Measurements from ENCODE around the gene MYT1.

MYT1 gene

GRCh38 chr20:64206614-64207013 lies 42.4 kb downstream of the MYT1 start:
- Histone ChIP-seq H3K9ac (ENCODE audit: low read length) (no peak overlapping the region), H3K4me2 (ENCODE audit: low read length) (no peak overlapping the region), H3K4me3 (ENCODE audit: low read depth, low read length, poor library complexity, severe bottlenecking) (no peak overlapping the region), H3K27me3 (ENCODE audit: insufficient read depth, low read length) (peaks cover 5% of the 10 kb centered on the region; the same call in 1 of the 2 replicates), H3F3A (ENCODE audit: insufficient read depth, low read length) (no peaks in the 10 kb centered on the region), H3K79me2 (ENCODE audit: insufficient read depth, low read length) (no peaks in the 10 kb centered on the region), H4K20me1 (ENCODE audit: insufficient read depth, low read length) (no peaks in the 10 kb centered on the region), H3K27ac (ENCODE audit: low read depth, low read length, poor library complexity, severe bottlenecking) (no peak overlapping the region), H3K4me1 (ENCODE audit: insufficient read depth, low read length, severe bottlenecking) (peaks cover 5% of the 10 kb centered on the region), H3K9me2 (ENCODE audit: low read depth, low read length) (no peaks in the 10 kb centered on the region), H2AFZ (ENCODE audit: low read length) (no peak overlapping the region), H3K9me3 (ENCODE audit: low read length) (no peaks in the 10 kb centered on the region), H3K36me3 (ENCODE audit: insufficient read depth, low read length) (no peaks in the 10 kb centered on the region)
- TF ChIP-seq EZH2 (IDR thresholded peaks at IDR 0.05; ENCODE audit: borderline replicate concordance, low read length), result no peak
- TF ChIP-seq, protein P1, sequence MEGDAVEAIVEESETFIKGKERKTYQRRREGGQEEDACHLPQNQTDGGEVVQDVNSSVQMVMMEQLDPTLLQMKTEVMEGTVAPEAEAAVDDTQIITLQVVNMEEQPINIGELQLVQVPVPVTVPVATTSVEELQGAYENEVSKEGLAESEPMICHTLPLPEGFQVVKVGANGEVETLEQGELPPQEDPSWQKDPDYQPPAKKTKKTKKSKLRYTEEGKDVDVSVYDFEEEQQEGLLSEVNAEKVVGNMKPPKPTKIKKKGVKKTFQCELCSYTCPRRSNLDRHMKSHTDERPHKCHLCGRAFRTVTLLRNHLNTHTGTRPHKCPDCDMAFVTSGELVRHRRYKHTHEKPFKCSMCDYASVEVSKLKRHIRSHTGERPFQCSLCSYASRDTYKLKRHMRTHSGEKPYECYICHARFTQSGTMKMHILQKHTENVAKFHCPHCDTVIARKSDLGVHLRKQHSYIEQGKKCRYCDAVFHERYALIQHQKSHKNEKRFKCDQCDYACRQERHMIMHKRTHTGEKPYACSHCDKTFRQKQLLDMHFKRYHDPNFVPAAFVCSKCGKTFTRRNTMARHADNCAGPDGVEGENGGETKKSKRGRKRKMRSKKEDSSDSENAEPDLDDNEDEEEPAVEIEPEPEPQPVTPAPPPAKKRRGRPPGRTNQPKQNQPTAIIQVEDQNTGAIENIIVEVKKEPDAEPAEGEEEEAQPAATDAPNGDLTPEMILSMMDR (IDR thresholded peaks at IDR 0.05; ENCODE audit: low read length), result no peak

GRCh38 chr20:64207641-64208590 lies 43.7 kb downstream of the MYT1 start:
- TF ChIP-seq, protein P1 (IDR thresholded peaks at IDR 0.05; ENCODE audit: low read length), result no peak
- no peak for TF ChIP-seq EZH2 (IDR thresholded peaks at IDR 0.05; ENCODE audit: borderline replicate concordance, low read length)
- peaks cover 5% of the 10 kb centered on the region; the same call in 1 of the 2 replicates for H3K27me3 ChIP-seq (ENCODE audit: insufficient read depth, low read length)
- peak overlapping the region; percentile 43 for H3K4me2 ChIP-seq (ENCODE audit: low read length)

GRCh38 chr20:64209148-64209547 lies 44.9 kb downstream of the MYT1 start:
- H3K9ac ChIP-seq (ENCODE audit: low read length), result no peak overlapping the region
- H3K36me3 ChIP-seq (ENCODE audit: insufficient read depth, low read length), result no peaks in the 10 kb centered on the region
- peak overlapping the region; percentile 43; the same call in 1 of the 2 replicates for H3K4me2 ChIP-seq (ENCODE audit: low read length)
- TF ChIP-seq EZH2 (IDR thresholded peaks at IDR 0.05; ENCODE audit: borderline replicate concordance, low read length), result no peak
- TF ChIP-seq, protein P1 (IDR thresholded peaks at IDR 0.05; ENCODE audit: low read length), result no peak
- H3K27ac ChIP-seq (ENCODE audit: low read depth, low read length, poor library complexity, severe bottlenecking), result no peak overlapping the region
- no peaks in the 10 kb centered on the region for H3K79me2 ChIP-seq (ENCODE audit: insufficient read depth, low read length)
- no peaks in the 10 kb centered on the region for H3K9me3 ChIP-seq (ENCODE audit: low read length)
- peaks cover 8% of the 10 kb centered on the region for H3K4me1 ChIP-seq (ENCODE audit: insufficient read depth, low read length, severe bottlenecking)
- H2AFZ ChIP-seq (ENCODE audit: low read length), result no peak overlapping the region
- no peaks in the 10 kb centered on the region; the same call in 1 of the 2 replicates for H3K27me3 ChIP-seq (ENCODE audit: insufficient read depth, low read length)
- H3K9me2 ChIP-seq (ENCODE audit: low read depth, low read length), result no peaks in the 10 kb centered on the region
- H3F3A ChIP-seq (ENCODE audit: insufficient read depth, low read length), result no peaks in the 10 kb centered on the region
- peak overlapping the region; percentile 58 for H3K4me3 ChIP-seq (ENCODE audit: low read depth, low read length, poor library complexity, severe bottlenecking)
- H4K20me1 ChIP-seq (ENCODE audit: insufficient read depth, low read length), result no peaks in the 10 kb centered on the region

More at GRCh38 chr20:64207641-64208590, 43.7 kb downstream of the MYT1 start:
- Histone ChIP-seq H3K9me2 (ENCODE audit: low read depth, low read length) (no peaks in the 10 kb centered on the region), H3K79me2 (ENCODE audit: insufficient read depth, low read length) (no peaks in the 10 kb centered on the region), H2AFZ (ENCODE audit: low read length) (no peak overlapping the region), H3K9ac (ENCODE audit: low read length) (peak overlapping the region; percentile 11; the same call in 1 of the 2 replicates), H3K36me3 (ENCODE audit: insufficient read depth, low read length) (no peaks in the 10 kb centered on the region), H3K4me3 (ENCODE audit: low read depth, low read length, poor library complexity, severe bottlenecking) (peak overlapping the region; percentile 58), H3K9me3 (ENCODE audit: low read length) (no peaks in the 10 kb centered on the region), H4K20me1 (ENCODE audit: insufficient read depth, low read length) (no peaks in the 10 kb centered on the region), H3K27ac (ENCODE audit: low read depth, low read length, poor library complexity, severe bottlenecking) (no peak overlapping the region), H3K4me1 (ENCODE audit: insufficient read depth, low read length, severe bottlenecking) (peaks cover 8% of the 10 kb centered on the region), H3F3A (ENCODE audit: insufficient read depth, low read length) (no peaks in the 10 kb centered on the region)

Measured in OCI-LY1 (cell line).